ENCODE data around the gene TP53TG5. TPM values are rescaled to one million over a fixed set of nuclear protein-coding genes. Genes with fewer than 3 reads are reported as not detected.
A peak's percentile ranks its signal among the peaks of the same experiment; 100 is the strongest.

Gene TP53TG5
- polyA plus RNA-seq, 4 donors, result 0.19 to 0.84 TPM; not detected in 2

DNA sequence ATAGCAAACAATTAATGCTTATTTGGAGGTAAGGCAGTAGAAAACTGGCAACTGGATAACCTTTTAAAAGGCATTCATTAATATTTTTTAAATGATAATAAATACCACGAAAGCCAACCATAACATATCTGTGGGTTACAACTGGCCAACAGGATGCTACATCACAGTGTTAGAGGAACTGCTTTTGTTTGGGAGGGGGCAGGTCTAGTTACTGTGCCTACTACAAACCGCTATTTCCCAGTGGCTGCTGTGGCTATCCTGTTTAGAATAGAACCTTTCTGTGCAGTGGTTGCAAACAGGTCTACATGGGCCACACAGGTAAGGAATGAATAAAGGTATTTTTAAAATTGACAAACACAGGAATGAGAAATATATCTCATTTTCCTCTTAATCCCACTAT is 38.8 kb upstream of the TP53TG5 start:
- FAIRE-seq (no peak), DNase-seq (no peak)
- Histone ChIP-seq H3K27ac (ENCODE audit: low read depth in 1 of 3, low read length in 2 of 3) (no peak overlapping the region), H3K4me1 (ENCODE audit: control insufficient read depth in 3 of 3, insufficient read depth in 2 of 3, low read depth in 1 of 3, low read length in 2 of 3) (peaks cover 2 to 5% (median 3%) of the 10 kb centered on the region in 3 donors), H3K36me3 (ENCODE audit: control insufficient read depth in 3 of 3, insufficient read depth in 2 of 3, low read depth in 1 of 3, low read length in 3 of 3) (peaks cover 4 to 32% (median 14%) of the 10 kb centered on the region in 3 donors), H3K4me3 (ENCODE audit: low read depth in 1 of 3, low read length in 3 of 3) (peak overlapping the region; percentile 79 to 96 (median 94)), H3K9me3 (ENCODE audit: control insufficient read depth in 2 of 2, insufficient read depth in 1 of 2, low read depth in 1 of 2, low read length in 1 of 2) (no peaks in the 10 kb centered on the region), H3K27me3 (ENCODE audit: control insufficient read depth in 3 of 3, insufficient read depth in 3 of 3, low read length in 3 of 3) (no peaks in the 10 kb centered on the region)
- 49 to 66% (median 57%) methylated on average over 2 of the region's 2 CpGs for WGBS, 3 donors

DNA sequence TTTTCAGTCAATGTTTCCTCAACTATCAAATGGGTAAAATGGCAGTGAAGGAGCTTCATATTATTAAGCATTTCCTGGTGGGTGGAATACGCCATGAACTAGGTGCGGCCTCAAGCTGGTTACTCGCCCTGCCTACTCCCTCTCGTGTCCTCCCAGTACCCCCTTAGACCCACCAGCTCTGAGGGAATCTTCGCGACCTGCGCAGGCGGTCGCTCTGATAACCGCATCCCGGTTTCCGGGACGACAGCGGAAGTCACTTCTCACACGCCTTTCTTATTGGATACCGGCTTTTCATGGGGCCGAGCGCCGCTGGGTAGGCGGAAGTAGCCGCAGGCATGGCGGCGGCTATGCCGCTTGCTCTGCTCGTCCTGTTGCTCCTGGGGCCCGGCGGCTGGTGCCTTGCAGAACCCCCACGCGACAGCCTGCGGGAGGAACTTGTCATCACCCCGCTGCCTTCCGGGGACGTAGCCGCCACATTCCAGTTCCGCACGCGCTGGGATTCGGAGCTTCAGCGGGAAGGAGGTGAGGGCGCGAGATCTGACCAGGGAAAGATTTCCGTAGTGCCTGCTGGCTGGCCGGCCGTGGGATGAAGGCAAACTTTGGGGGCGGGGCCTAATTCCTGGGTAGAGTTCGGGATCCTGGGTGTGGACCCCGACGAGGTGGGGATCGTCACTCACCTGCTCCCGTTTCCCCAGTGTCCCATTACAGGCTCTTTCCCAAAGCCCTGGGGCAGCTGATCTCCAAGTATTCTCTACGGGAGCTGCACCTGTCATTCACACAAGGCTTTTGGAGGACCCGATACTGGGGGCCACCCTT is 37.9 kb upstream of the TP53TG5 start, which contains the start of gene PIGT:
Gene PIGT (plus strand): TSS at position 320 of the 816 bp plus-strand sequence. CDS start 16 bp downstream, at position 336.
- no peaks in the 10 kb centered on the region for H3K27me3 ChIP-seq (ENCODE audit: control insufficient read depth in 3 of 3, insufficient read depth in 3 of 3, low read length in 3 of 3)
- DNase-seq, result peak; percentile 90 to 92
- FAIRE-seq, result no peak
- peak within 1 kb of the TSS; percentile 79 to 96 (median 94) for H3K4me3 ChIP-seq (ENCODE audit: low read depth in 1 of 3, low read length in 3 of 3)
- peaks cover 4 to 11% (median 6%) of the 10 kb centered on the region in 3 donors for H3K4me1 ChIP-seq (ENCODE audit: control insufficient read depth in 3 of 3, insufficient read depth in 2 of 3, low read depth in 1 of 3, low read length in 2 of 3)
- H3K27ac ChIP-seq (ENCODE audit: low read depth in 1 of 3, low read length in 2 of 3), result peak within 1 kb of the TSS; percentile 53 to 94 (median 83)
- H3K9me3 ChIP-seq (ENCODE audit: control insufficient read depth in 2 of 2, insufficient read depth in 1 of 2, low read depth in 1 of 2, low read length in 1 of 2), result no peaks in the 10 kb centered on the region
- peaks cover 0 to 27% (median 11%) of the 10 kb centered on the region in 3 donors for H3K36me3 ChIP-seq (ENCODE audit: control insufficient read depth in 3 of 3, insufficient read depth in 2 of 3, low read depth in 1 of 3, low read length in 3 of 3)
- 0% methylated on average over 52 of the region's 52 CpGs for WGBS, 3 donors

DNA sequence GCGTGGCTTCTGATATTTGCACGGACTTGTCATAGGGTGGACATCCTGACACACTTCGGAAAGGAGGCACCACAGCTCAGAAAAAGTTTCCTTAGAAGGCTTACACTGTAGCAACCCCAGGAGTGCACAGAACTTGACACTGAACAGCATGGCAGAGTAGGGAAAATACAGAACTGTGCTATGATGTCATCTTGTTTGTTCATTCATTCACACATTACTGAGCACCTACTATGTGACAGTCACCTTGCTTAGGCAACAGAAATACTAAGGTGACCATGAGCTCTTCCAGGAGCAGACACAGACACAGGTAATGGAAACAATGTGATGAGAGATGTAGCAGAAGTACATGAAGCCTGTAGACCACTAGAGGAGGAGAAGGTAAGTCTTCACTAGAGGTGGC is 35.4 kb upstream of the TP53TG5 start:
- no peaks in the 10 kb centered on the region for H3K9me3 ChIP-seq (ENCODE audit: control insufficient read depth in 2 of 2, insufficient read depth in 1 of 2, low read depth in 1 of 2, low read length in 1 of 2)
- no peak overlapping the region for H3K27ac ChIP-seq (ENCODE audit: low read depth in 1 of 3, low read length in 2 of 3)
- no peaks in the 10 kb centered on the region for H3K27me3 ChIP-seq (ENCODE audit: control insufficient read depth in 3 of 3, insufficient read depth in 3 of 3, low read length in 3 of 3)
- H3K4me1 ChIP-seq (ENCODE audit: control insufficient read depth in 3 of 3, insufficient read depth in 2 of 3, low read depth in 1 of 3, low read length in 2 of 3), result peaks cover 4 to 18% (median 10%) of the 10 kb centered on the region in 3 donors
- FAIRE-seq (no peak), DNase-seq (no peak)
- H3K36me3 ChIP-seq (ENCODE audit: control insufficient read depth in 3 of 3, insufficient read depth in 2 of 3, low read depth in 1 of 3, low read length in 3 of 3), result peaks cover 0 to 12% (median 2%) of the 10 kb centered on the region in 3 donors
- H3K4me3 ChIP-seq (ENCODE audit: low read depth in 1 of 3, low read length in 3 of 3), result no peak overlapping the region
- 75 to 87% (median 83%) methylated on average over 3 of the region's 3 CpGs for WGBS, 3 donors

DNA sequence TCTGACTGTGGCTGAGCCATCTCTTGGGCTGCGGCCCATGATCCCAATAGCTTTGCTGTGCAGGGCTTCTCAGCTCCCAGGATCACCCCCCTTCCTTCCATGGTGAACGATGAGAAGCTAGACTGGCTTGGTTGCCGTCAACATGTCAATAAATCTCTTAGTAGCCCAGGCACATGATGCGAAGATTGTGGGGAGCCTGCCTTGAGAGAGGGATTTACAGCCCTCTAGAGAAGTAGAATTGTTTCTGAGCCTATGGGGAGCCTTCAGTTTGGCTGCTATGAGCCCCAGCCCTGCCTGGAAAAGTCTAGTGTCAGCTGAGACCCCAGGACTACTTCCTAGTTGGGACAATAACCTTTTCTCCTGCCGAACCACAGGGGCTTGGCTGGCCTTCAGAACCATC is 34.5 kb upstream of the TP53TG5 start:
- DNase-seq (no peak), FAIRE-seq (no peak)
- Histone ChIP-seq H3K27me3 (ENCODE audit: control insufficient read depth in 3 of 3, insufficient read depth in 3 of 3, low read length in 3 of 3) (no peaks in the 10 kb centered on the region), H3K4me3 (ENCODE audit: low read depth in 1 of 3, low read length in 3 of 3) (no peak overlapping the region), H3K9me3 (ENCODE audit: control insufficient read depth in 2 of 2, insufficient read depth in 1 of 2, low read depth in 1 of 2, low read length in 1 of 2) (no peaks in the 10 kb centered on the region), H3K4me1 (ENCODE audit: control insufficient read depth in 3 of 3, insufficient read depth in 2 of 3, low read depth in 1 of 3, low read length in 2 of 3) (peaks cover 4 to 18% (median 7%) of the 10 kb centered on the region in 3 donors), H3K27ac (ENCODE audit: low read depth in 1 of 3, low read length in 2 of 3) (peak overlapping the region in 1 of 3 donors; percentile 2), H3K36me3 (ENCODE audit: control insufficient read depth in 3 of 3, insufficient read depth in 2 of 3, low read depth in 1 of 3, low read length in 3 of 3) (peaks cover 0 to 11% (median 2%) of the 10 kb centered on the region in 3 donors)
- WGBS, 3 donors, result 86 to 90% (median 87%) methylated on average over 5 of the region's 5 CpGs

DNA sequence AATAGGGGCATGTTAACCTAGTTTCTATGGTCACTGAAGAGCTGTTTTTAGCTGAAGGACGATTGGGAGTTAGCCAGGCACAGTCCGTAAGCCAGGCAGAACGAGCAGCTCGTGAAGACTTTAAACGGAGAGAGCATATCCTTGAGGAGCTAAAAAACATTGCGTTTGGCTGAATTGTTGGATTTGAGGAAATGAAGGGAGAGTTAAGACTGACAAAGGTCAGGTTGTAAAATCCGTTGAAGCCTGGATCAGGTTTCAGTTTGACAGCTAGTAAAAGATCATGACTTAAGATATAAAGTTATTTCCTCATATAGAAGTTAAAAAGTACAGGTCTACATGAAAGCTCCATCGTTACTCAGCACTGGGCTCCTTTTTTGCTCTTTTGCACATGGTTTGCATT is 32.8 kb upstream of the TP53TG5 start:
- FAIRE-seq (no peak), DNase-seq (peak; percentile 80 to 84)
- no peaks in the 10 kb centered on the region for H3K27me3 ChIP-seq (ENCODE audit: control insufficient read depth in 3 of 3, insufficient read depth in 3 of 3, low read length in 3 of 3)
- H3K9me3 ChIP-seq (ENCODE audit: control insufficient read depth in 2 of 2, insufficient read depth in 1 of 2, low read depth in 1 of 2, low read length in 1 of 2), result no peaks in the 10 kb centered on the region
- H3K4me1 ChIP-seq (ENCODE audit: control insufficient read depth in 3 of 3, insufficient read depth in 2 of 3, low read depth in 1 of 3, low read length in 2 of 3), result peaks cover 2 to 13% (median 7%) of the 10 kb centered on the region in 3 donors
- peak overlapping the region; percentile 65 to 81 (median 74) for H3K27ac ChIP-seq (ENCODE audit: low read depth in 1 of 3, low read length in 2 of 3)
- no peak overlapping the region for H3K4me3 ChIP-seq (ENCODE audit: low read depth in 1 of 3, low read length in 3 of 3)
- H3K36me3 ChIP-seq (ENCODE audit: control insufficient read depth in 3 of 3, insufficient read depth in 2 of 3, low read depth in 1 of 3, low read length in 3 of 3), result peaks cover 0 to 11% (median 2%) of the 10 kb centered on the region in 3 donors
- WGBS, 3 donors, result 15 to 55% (median 39%) methylated on average over 8 of the region's 8 CpGs

DNA sequence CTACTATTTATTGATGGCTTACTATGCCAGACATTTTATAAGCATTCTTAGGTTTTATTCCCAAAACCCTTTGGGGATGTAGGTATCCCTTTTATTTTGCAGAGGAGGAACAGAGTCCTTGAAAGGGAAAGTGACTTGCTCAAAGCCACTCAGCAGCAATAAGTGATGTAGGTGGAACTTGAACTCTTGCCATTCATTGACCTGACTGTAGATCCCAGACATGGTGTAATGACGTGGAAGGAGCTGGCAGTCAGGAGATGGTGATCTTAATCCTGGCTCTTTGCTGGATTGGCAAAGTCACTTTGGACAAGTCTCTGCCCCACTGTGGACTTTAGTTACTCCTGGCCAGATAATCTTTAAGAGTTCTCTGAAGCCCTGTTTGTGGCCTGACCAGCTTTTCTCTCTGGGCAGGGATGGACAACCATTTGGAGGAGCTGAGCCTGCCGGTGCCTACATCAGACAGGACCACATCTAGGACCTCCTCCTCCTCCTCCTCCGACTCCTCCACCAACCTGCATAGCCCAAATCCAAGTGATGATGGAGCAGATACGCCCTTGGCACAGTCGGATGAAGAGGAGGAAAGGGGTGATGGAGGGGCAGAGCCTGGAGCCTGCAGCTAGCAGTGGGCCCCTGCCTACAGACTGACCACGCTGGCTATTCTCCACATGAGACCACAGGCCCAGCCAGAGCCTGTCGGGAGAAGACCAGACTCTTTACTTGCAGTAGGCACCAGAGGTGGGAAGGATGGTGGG is 31.6 kb upstream of the TP53TG5 start:
- Histone ChIP-seq H3K4me3 (ENCODE audit: low read depth in 1 of 3, low read length in 3 of 3) (no peak overlapping the region), H3K4me1 (ENCODE audit: control insufficient read depth in 3 of 3, insufficient read depth in 2 of 3, low read depth in 1 of 3, low read length in 2 of 3) (peaks cover 2 to 13% (median 7%) of the 10 kb centered on the region in 3 donors), H3K27ac (ENCODE audit: low read depth in 1 of 3, low read length in 2 of 3) (peak overlapping the region in 2 of 3 donors; percentile 55 to 66), H3K36me3 (ENCODE audit: control insufficient read depth in 3 of 3, insufficient read depth in 2 of 3, low read depth in 1 of 3, low read length in 3 of 3) (peaks cover 0 to 11% (median 2%) of the 10 kb centered on the region in 3 donors), H3K27me3 (ENCODE audit: control insufficient read depth in 3 of 3, insufficient read depth in 3 of 3, low read length in 3 of 3) (peaks cover 0 to 2% (median 0%) of the 10 kb centered on the region in 3 donors), H3K9me3 (ENCODE audit: control insufficient read depth in 2 of 2, insufficient read depth in 1 of 2, low read depth in 1 of 2, low read length in 1 of 2) (no peaks in the 10 kb centered on the region)
- FAIRE-seq (no peak), DNase-seq (peak; percentile 26 to 92)
- 80 to 87% (median 82%) methylated on average over 7 of the region's 7 CpGs for WGBS, 3 donors

DNA sequence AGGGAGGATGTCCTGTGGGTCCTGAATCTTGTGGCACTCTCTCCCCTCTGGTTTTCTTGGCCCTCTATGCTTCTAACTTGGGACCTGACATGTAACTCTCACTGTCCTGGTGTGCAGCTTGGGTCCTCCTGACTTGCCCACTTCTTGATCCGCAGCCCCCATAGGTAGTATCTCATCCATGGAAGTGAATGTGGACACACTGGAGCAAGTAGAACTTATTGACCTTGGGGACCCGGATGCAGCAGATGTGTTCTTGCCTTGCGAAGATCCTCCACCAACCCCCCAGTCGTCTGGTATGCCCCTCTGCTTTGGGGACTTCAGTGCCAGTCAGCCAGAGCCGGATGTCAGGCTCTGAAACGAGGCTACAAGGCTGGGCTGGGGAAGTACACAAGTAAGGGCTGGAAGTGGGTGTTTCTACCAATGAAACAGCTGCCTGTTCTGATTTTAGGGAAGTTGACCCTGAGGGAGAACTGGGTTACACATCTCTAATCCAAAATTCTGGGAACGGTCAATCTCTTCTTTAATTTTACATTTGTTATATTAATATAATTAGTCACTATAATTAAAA is 30.6 kb upstream of the TP53TG5 start:
- no peak for FAIRE-seq
- peaks cover 0 to 11% (median 2%) of the 10 kb centered on the region in 3 donors for H3K36me3 ChIP-seq (ENCODE audit: control insufficient read depth in 3 of 3, insufficient read depth in 2 of 3, low read depth in 1 of 3, low read length in 3 of 3)
- H3K9me3 ChIP-seq (ENCODE audit: control insufficient read depth in 2 of 2, insufficient read depth in 1 of 2, low read depth in 1 of 2, low read length in 1 of 2), result no peaks in the 10 kb centered on the region
- peak overlapping the region in 2 of 3 donors; percentile 36 to 48 for H3K27ac ChIP-seq (ENCODE audit: low read depth in 1 of 3, low read length in 2 of 3)
- H3K4me1 ChIP-seq (ENCODE audit: control insufficient read depth in 3 of 3, insufficient read depth in 2 of 3, low read depth in 1 of 3, low read length in 2 of 3), result peaks cover 2 to 13% (median 7%) of the 10 kb centered on the region in 3 donors
- no peak overlapping the region for H3K4me3 ChIP-seq (ENCODE audit: low read depth in 1 of 3, low read length in 3 of 3)
- 72 to 73% (median 72%) methylated on average over 7 of the region's 7 CpGs for WGBS, 3 donors
- H3K27me3 ChIP-seq (ENCODE audit: control insufficient read depth in 3 of 3, insufficient read depth in 3 of 3, low read length in 3 of 3), result peaks cover 0 to 2% (median 0%) of the 10 kb centered on the region in 3 donors
- DNase-seq, result no peak
